Activated T-cell treated with anti-CD3 and anti-CD28 coated beads for 4 hours (primary cell): ENCODE results near the gene DAPK2.

Experiments
- DNase-seq: peaks from one replicate; pipeline ENCODE4 v3.0.0-alpha.2; 2020

The DAPK2 gene

GRCh38 chr15:64052925-64053491 is 6.7 kb upstream of the DAPK2 start:
- no peak for DNase-seq

GRCh38 chr15:64051407-64052259 is 5.3 kb upstream of the DAPK2 start:
- no peak for DNase-seq

GRCh38 chr15:64051093-64051402 is 4.8 kb upstream of the DAPK2 start:
- DNase-seq: no peak

GRCh38 chr15:64050281-64051092 is 4.2 kb upstream of the DAPK2 start:
- DNase-seq: no peak

- no peak for DNase-seq
These were observed 2.6 kb upstream of the DAPK2 start for GRCh38 chr15:64048781-64049460.

GRCh38 chr15:64045774-64046420 is 388 bp downstream of the DAPK2 start:
- DNase-seq: no peak

- no peak for DNase-seq
These were observed 1.2 kb downstream of the DAPK2 start for GRCh38 chr15:64045101-64045435.

GRCh38 chr15:64044300-64045100 is 1.8 kb downstream of the DAPK2 start:
- DNase-seq: no peak

- no peak for DNase-seq
These were observed 7.2 kb downstream of the DAPK2 start for GRCh38 chr15:64038878-64039610.

- no peak for DNase-seq
These were observed 8.3 kb downstream of the DAPK2 start for GRCh38 chr15:64037966-64038365.

GRCh38 chr15:64037116-64037515 is 9.2 kb downstream of the DAPK2 start:
- DNase-seq: no peak

- no peak for DNase-seq
These were observed 10.8 kb downstream of the DAPK2 start for GRCh38 chr15:64035525-64035924.

- no peak for DNase-seq
These were observed 11.8 kb downstream of the DAPK2 start for GRCh38 chr15:64034519-64034918.

GRCh38 chr15:64032329-64032728 is 14.0 kb downstream of the DAPK2 start:
- no peak for DNase-seq

GRCh38 chr15:64030123-64030522 is 16.2 kb downstream of the DAPK2 start:
- DNase-seq: no peak

GRCh38 chr15:64029633-64030032 is 16.7 kb downstream of the DAPK2 start:
- DNase-seq: no peak

GRCh38 chr15:64029110-64029509 is 17.2 kb downstream of the DAPK2 start:
- no peak for DNase-seq

GRCh38 chr15:64026591-64026990 is 19.7 kb downstream of the DAPK2 start:
- DNase-seq: no peak

GRCh38 chr15:64024172-64025050 is 21.9 kb downstream of the DAPK2 start:
- DNase-seq: no peak

- no peak for DNase-seq
These were observed 23.1 kb downstream of the DAPK2 start for GRCh38 chr15:64023220-64023619.
